Measurements from ENCODE around the gene TRABD2B.
A peak's percentile ranks its signal among the peaks of the same experiment; 100 is the strongest.

Gene TRABD2B

GRCh38 chr1:47774986-47775834 is 222.0 kb downstream of the TRABD2B start:
- no peak for DNase-seq (ENCODE audit: low spot score)

DNA sequence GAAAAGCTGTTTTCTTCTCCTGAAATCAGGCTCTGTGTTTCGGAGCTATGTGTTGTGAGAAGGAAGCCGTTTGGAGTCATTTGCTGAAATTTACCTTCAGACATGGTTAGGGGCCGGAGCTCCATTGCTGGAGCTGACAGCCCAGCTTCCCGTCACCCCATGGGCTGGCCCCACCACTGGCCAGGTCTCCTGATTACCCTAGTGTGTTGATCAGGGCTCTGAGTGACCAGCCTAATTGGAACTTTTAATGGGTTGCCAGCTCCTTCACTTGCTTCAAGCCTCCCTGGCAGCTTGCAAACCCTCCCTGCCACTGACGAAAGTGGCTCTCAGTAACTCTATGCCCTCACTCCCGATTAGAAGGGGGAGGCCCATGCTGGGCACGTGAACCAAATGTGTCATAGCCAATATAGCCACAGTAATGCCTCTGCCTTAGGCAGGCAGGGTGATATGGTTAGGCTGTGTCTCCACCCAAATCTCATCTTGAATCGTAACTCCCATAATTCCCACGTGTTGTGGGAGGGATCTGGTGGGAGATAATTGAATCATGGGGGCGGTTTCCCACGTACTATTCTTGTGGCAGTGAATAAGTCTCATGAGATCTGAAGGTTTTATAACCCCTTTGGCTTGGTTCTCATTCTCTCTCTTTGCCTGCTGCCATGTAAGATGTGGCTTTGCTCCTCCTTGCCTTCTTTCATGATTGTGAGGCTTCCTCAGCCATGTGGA is 224.1 kb downstream of the TRABD2B start:
- DNase-seq (ENCODE audit: low spot score), result no peak

DNA sequence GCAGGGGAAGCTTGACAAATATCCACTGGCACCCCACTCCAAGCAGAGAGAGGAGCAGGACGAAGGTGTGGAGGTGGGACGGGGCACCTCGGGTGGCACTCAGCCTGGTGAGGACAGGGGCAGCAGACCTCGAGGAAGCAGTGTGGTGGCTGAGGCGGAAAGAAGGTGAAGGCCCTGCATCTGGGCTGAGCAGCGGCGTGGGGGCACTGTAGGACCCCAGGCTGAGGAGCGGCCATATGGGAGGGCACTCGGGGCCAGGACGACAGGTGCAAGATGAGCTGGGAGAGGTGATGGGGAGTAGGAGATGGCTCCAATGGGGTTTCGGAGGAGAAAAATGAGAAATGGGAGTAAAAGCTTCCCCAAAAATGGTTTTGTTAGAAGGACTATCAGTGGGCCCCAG is 224.9 kb downstream of the TRABD2B start:
- DNase-seq (ENCODE audit: low spot score), result no peak

DNA sequence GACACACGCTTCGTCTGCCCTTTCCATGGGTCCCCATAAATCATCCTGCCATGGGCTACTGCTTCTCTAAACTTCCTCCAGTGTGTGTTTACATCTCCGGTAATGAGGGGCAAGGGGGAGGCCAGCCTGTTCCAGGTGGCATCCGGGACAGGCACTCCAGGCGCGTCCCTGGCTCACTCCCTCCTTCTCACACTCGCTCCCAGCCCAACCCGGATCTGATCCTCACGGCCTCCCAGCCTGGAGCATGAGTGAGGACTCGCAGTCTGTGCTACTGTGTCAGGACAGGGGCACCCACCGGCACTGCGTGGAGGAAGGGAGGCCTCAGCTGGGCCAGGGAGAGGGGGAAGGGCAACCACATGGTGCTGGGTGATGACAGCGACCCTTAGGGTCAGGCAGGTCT is 225.4 kb downstream of the TRABD2B start:
- DNase-seq (ENCODE audit: low spot score), result no peak

GRCh38 chr1:47769983-47770382 is 227.2 kb downstream of the TRABD2B start:
- DNase-seq (ENCODE audit: low spot score), result no peak

DNA sequence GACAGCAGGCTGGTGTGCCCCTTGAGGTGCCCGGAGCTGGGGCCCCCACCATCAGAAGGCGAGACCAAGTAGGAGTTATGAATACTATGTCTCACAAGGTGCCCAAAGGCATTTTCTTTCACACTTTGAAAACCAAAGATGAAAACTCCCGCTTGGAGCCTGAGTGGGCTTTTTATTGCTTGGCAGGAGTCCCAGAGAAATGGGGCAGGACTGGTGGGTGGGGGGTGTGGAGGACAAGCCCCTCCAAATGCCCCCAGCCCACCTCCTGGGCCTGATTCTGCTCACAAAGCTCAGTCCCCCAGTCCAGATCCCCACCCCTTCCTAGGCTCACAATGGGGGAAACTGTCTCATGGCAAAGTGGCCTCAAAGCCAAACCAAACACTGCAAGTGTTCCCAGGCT is 227.9 kb downstream of the TRABD2B start:
- DNase-seq (ENCODE audit: low spot score), result no peak

DNA sequence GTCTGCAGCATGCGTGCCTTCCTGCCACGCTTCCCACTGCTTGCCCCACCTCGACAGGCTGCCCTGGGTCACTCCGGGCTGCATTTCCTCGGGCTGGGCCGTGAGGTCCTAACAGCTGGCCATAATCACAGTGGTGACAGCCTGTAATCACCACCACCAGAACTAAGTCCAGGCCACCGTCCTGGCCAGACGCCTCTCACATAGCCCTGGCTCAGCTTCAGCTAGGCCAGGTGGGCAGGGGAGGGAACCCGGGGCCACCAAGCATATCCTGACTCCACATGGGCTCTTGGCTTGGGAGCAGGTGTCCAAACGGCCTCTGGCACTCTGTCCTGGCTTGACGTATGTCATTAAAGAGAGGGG is 229.5 kb downstream of the TRABD2B start:
- no peak for DNase-seq (ENCODE audit: low spot score)

- no peak for DNase-seq (ENCODE audit: low spot score)
Measured at GRCh38 chr1:47766832-47767740, 230.1 kb downstream of the TRABD2B start.

- no peak for DNase-seq (ENCODE audit: low spot score)
Measured at GRCh38 chr1:47765742-47766485, 231.3 kb downstream of the TRABD2B start.

GRCh38 chr1:47765236-47765635 is 231.9 kb downstream of the TRABD2B start:
- no peak for DNase-seq (ENCODE audit: low spot score)

GRCh38 chr1:47764461-47765046 is 232.6 kb downstream of the TRABD2B start:
- DNase-seq (ENCODE audit: low spot score), result no peak

DNA sequence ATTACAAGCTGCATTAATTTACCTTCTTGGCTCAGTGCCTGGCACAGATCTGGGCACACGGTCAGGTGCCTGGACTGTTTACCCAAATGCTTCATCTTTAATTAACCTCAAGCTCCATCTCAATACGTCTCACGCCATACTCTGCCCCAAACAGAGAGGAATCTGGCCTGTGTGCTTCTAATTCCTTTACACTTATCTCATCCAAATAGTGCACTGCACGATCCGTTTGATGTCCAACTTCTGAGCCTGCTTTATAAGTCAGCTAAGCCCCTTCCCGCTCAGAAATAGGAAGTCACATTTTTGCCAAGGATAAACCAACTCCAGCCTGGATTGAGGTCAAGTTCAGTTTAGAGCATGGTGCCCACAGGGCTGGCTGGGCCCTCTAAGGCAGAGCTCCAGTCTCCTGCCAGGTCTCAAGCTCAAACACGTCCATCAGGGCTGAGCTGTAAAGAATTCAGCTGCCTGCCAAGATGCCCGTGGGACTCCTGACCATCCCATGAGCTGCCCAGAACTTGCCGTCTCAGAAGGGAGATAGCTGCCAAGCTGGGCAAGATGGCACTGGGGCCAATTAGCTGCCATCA is 233.5 kb downstream of the TRABD2B start:
- DNase-seq (ENCODE audit: low spot score), result peak; percentile 3

DNA sequence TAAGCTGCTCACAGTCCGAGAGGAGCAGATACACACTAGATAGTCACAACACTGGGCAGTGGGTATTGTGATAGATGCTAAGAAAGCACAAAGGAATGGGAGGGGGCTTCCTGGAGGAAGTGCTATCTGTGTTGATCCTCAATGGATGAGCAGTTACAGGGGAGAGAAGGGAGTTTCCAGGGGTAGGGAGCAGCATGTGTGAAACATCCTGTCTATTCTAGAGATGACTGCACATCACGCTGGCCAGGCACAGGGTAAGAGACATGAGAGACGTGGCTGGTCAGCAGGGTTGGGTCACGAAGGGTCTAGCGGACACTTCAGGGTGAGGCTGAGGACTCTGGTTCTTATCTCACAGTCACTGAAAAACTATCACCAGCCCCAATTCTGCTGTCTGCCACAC is 235.2 kb downstream of the TRABD2B start:
- no peak for DNase-seq (ENCODE audit: low spot score)

DNA sequence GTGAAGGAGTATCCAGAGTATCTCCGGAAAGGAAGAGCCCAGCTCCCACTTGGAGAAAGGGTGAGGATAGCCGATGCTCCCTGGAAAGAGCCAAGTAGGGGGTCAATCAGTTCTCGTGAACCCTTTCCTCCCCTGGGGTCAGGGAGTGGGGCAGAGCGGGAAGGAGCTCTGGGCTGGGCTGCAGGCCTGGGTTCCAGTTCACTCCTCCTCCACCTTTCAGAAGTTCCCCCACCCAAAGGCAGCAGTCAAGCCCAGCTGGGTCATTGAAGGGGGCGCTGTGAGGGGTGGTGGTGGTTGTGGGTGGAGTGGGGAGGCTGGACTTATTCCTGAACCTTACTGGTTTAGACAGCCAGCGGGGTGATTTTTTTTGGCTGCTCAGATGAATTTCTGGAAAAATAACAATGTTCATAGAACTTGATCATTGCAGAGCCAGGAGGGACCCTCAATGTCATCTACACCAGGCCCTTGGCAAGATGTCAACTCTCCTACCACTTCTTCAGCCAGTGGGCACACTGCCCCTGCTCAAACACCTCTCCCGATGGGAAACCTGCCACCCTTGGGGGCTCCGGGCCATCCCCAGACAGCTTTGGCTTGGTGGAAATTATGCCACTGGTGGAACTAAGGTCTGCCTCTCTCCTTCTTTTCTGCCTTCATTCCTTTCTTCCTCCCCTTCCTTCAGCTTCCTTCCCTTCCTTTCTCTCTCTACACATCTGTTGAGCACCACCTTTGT is 235.8 kb downstream of the TRABD2B start:
- DNase-seq (ENCODE audit: low spot score), result no peak

GRCh38 chr1:47759936-47760629 is 237.1 kb downstream of the TRABD2B start:
- DNase-seq (ENCODE audit: low spot score), result no peak

DNA sequence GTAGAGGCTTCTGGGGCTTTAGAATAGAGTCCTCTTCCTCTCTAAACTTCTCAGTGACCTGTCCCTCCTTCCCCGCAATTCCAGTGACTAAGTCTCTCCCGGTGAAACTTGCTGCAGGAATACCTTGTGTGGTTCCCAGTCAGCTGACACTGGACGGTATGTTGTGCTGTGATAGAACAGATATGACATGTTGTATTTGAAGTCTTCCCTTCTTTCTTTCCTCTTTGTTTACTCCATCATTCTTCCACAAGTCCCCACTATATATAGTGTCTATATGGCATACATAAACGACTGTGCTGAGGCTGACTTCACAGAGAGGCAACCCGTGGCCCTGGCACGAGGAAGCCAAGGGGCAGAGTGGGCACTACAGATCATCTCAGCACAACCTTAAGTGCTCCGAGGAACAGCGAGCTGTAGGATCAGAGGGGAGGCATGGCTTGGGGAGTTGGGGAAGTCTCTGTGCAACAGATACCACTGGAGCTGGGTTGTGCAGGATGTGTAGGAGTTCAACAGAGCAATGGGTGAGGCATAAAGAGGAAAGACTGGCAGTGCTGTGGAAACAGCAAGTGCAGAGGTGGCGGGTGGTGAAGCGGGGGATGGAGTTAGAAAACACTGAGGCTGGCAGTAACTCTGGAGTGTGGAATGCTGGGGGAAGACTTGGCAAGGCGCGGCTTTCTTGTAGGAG is 237.8 kb downstream of the TRABD2B start:
- DNase-seq (ENCODE audit: low spot score), result no peak

GRCh38 chr1:47758341-47759250 is 238.6 kb downstream of the TRABD2B start:
- no peak for DNase-seq (ENCODE audit: low spot score)

Data from pons (tissue), 1 donor.